KBM-7 (cell line): ENCODE results near the gene GRK5.
A peak's percentile ranks its signal among the peaks of the same experiment; 100 is the strongest.
"Not testable (repeated sequence)": the region's sequence is repeated elsewhere in the genome, so short reads cannot be mapped to it uniquely, and the experiment has no call there.

Experiments used
- DNase-seq: peaks from one replicate; pipeline ENCODE4 v3.0.0-alpha.2; 2015
- in situ Hi-C: fragments of 300-500 bp; cut with MboI; formaldehyde crosslinking; loops from 2 replicates; pipeline ENCODE4 v1.14.3; 2020; ENCODE audit warnings: low sequenced_read_pairs, low pct_unique_long_range_greater_than_20kb, mixed read lengths

The GRK5 gene

GRCh38 chr10:119215371-119215770, 8.0 kb downstream of the GRK5 start:
- no peak for DNase-seq
- in situ Hi-C loops = loop anchor here (25.0 kb wide), 1 partner anchor 197 kb away; no protein-coding TSS in a partner anchor

GRCh38 chr10:119216127-119216526, 8.8 kb downstream of the GRK5 start:
- DNase-seq = no peak
- in situ Hi-C loops = loop anchor here (25.0 kb wide), 1 partner anchor 196 kb away; no protein-coding TSS in a partner anchor

DNA sequence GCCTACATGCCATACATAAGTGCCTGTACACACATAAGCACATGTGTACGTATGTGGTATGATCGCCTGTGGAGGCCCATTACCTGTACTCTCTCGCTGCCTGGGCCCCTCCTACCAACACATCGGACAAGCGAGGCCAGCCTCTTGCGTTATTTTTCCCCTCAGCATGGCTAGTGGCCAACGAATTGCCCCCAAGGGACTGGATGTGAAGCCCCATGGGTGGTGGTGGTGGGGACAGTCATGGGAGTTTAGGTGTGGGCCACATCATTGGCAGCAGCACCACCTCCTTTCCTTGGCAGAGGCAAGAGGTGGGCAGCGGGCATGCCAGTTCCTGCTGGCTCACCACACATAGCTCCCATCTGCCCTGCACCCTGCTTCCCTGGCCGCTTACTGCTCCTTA, 10.0 kb downstream of the GRK5 start:
- no peak for DNase-seq
- in situ Hi-C loops = loop anchor here (25.0 kb wide), 1 partner anchor 195 kb away; no protein-coding TSS in a partner anchor

GRCh38 chr10:119217991-119218490, 10.7 kb downstream of the GRK5 start:
- in situ Hi-C loops = loop anchor here (25.0 kb wide), 1 partner anchor 194 kb away; no protein-coding TSS in a partner anchor
- DNase-seq = no peak

GRCh38 chr10:119219871-119220270, 12.5 kb downstream of the GRK5 start:
- in situ Hi-C loops = loop anchor here (25.0 kb wide), 1 partner anchor 192 kb away; no protein-coding TSS in a partner anchor

GRCh38 chr10:119221201-119221600, 13.8 kb downstream of the GRK5 start:
- DNase-seq = no peak
- in situ Hi-C loops = loop anchor here (25.0 kb wide), 1 partner anchor 191 kb away; no protein-coding TSS in a partner anchor

More at GRCh38 chr10:119219871-119220270, 12.5 kb downstream of the GRK5 start:
- no peak for DNase-seq

DNA sequence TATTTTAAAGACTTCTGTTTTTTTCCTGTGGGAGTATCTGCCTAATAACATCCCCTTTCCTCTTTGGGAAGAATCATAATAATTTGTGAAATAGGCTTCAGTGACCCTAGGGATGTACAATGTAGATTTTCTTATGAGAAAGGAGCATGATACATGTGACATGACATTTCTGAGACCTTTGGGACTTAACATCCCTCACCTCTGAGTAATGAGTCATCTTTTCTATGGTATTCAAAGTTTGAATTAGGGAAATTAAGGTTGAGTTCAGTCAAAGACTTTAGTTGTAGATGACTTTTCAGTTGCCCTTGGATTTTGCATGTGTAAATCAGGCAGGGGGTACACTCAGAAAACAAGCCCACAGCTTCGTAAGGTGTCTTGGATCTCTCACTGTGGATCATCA, 14.3 kb downstream of the GRK5 start:
- in situ Hi-C loops = loop anchor here (25.0 kb wide), 1 partner anchor 191 kb away; no protein-coding TSS in a partner anchor
- DNase-seq = no peak

DNA sequence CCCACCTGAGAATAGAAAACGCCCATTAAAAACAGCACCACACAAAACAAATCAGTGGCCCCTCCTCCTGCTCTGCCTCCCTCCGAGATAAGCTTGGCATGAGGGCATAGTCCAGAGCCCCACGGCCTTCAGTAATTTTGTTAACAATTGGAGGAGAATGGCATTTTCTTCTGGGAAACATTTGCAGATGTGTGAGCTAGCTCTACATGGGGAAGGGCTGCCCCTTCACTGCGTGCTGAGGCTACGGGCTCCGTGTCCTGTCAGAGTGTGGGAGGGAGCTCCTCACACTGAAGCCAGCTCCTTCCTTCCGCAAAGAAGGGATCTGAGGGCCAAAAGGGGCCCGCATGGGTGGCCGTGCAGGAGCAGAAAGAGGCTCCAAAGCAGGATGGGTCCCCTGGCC, 15.2 kb downstream of the GRK5 start:
- no peak for DNase-seq
- in situ Hi-C loops = loop anchor here (25.0 kb wide), 1 partner anchor 190 kb away; no protein-coding TSS in a partner anchor

DNA sequence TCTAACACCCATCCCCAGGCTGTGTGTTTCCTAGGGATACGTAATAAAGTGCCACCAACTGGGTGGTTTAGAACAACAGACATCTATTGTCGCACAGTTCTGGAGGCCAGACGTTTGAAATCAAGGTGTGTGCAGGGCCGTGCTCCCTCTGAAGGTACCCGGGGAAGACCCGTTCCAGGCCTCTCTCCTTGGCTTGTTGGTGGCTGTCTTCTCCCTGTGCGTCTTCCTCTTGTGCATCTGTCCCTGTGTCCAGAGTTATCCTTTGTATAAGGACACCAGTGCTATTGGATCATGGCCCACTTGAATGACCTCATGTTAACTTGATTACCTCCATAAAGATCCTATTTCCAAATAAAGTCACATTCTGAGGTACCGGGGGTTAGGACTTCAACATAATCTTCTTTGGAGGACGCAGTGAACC, 15.6 kb downstream of the GRK5 start:
- in situ Hi-C loops = loop anchor here (25.0 kb wide), 1 partner anchor 189 kb away; no protein-coding TSS in a partner anchor
- no peak for DNase-seq

- no peak for DNase-seq
- in situ Hi-C loops = no loop called here
Measured at GRCh38 chr10:119225083-119225658, 17.8 kb downstream of the GRK5 start.

- DNase-seq = no peak
- in situ Hi-C loops = no loop called here
Measured at GRCh38 chr10:119227825-119228224, 20.5 kb downstream of the GRK5 start.

GRCh38 chr10:119231654-119232053, 24.3 kb downstream of the GRK5 start:
- in situ Hi-C loops = no loop called here

GRCh38 chr10:119232439-119232838, 25.1 kb downstream of the GRK5 start:
- in situ Hi-C loops, DNase-seq: not testable (repeated sequence)

More at GRCh38 chr10:119231654-119232053, 24.3 kb downstream of the GRK5 start:
- peak; percentile 55 for DNase-seq

DNA sequence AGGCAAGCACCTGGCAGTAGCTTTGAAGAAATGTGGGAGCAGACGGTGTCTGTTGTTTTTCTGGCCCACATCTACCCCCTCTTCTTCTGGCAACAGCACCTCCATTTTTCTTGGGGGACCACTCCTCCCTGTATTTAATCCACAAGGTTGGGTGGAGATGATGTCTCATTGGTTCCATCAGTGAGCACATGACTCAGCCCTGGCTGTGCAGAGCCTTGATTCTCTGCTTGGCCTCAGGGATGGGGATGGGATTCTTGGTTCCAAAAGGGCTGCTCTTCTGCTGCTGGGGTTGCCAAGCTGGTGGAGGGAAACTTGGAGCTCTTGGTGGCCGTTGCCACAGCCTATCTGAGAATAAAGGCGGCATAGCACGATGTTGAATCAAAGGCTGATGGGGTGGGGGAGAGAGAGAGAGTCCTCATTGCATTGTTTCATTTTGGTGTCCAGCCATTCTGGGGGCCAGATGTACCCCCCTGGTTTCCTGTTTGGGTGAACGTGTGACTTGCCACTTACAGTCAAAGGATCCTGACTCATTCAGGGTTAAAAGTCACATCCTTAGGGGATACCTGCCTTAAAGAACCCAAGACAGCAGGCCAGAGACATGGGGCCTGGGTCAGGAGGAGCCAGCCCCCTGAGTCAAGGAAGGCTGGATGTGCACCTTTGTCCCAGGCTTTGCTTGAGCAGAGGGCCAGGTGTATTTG, 25.9 kb downstream of the GRK5 start:
- DNase-seq = no peak
- in situ Hi-C loops = no loop called here

DNA sequence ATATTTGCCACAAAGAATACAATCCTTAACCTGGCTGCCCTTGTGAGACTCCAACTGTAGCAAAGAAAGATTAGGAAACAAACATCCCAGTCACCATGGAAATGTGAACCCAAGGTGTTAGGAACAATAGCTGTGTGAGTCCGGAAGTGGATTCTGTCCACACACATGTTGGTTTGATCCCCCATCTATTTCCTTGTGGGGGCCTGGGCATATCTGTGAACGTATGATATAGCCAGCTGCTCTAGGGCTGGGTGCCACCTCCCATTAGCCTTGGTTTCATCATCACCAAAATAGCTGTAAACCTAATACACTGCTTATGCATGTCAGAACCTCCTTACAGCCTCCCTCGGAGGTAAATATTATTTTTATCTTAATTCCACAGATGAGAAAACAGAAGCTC, 26.4 kb downstream of the GRK5 start:
- in situ Hi-C loops = no loop called here
- DNase-seq = no peak

GRCh38 chr10:119235356-119235755, 28.0 kb downstream of the GRK5 start:
- DNase-seq = no peak
- in situ Hi-C loops = no loop called here

- no peak for DNase-seq
- in situ Hi-C loops = no loop called here
Measured at GRCh38 chr10:119237722-119238436, 30.5 kb downstream of the GRK5 start.

GRCh38 chr10:119238577-119238976, 31.2 kb downstream of the GRK5 start:
- in situ Hi-C loops = no loop called here
- DNase-seq = no peak

DNA sequence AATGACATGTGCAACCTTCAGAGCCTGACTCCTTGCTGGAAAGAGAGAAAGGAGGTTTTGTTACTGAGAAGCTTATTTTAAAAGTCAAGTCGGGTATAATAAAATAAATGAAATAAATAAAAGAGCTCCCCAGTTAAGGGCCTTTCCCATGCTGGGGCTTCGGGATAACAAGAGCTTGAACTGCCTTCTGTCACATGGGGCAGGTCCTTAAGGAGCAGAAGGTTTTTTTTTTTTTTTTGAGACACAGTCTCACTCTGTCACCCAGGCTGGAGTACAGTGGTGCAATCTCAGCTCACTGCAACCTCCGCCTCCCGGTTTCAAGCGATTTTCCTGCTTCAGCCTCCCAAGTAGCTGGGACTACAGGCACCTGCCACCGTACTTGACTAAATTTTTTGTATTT, 31.6 kb downstream of the GRK5 start:
- DNase-seq = not testable (repeated sequence)

More for the DNA sequence above, 31.6 kb downstream of the GRK5 start:
- in situ Hi-C loops = not testable (repeated sequence)
